KMS-11 (cell line): ENCODE measurements around the gene OTUD7B.

Experiments used
- H2AFZ ChIP-seq: fragments of 200-600 bp; sonication (generic); 2 replicates; pipeline ENCODE4 v1.6.1; 2016; ENCODE audit warnings: antibody characterized with exemption, mixed run types, low read depth
- H3K27ac ChIP-seq: fragments of 200-600 bp; sonication (generic); 2 replicates; pipeline ENCODE4 v1.6.1; 2016; ENCODE audit warnings: mild to moderate bottlenecking, mixed run types
- H3K27me3 ChIP-seq: fragments of 200-600 bp; sonication (generic); 2 replicates; pipeline ENCODE4 v1.6.1; 2017; ENCODE audit warnings: mild to moderate bottlenecking, low read depth, mixed run types, moderate library complexity; ENCODE audit not compliant: insufficient read depth
- H3K36me3 ChIP-seq: fragments of 200-600 bp; sonication (generic); 2 replicates; pipeline ENCODE4 v1.6.1; 2017; ENCODE audit warnings: mild to moderate bottlenecking, mixed run types; ENCODE audit not compliant: insufficient read depth
- H3K4me1 ChIP-seq: fragments of 200-600 bp; sonication (generic); 2 replicates; pipeline ENCODE4 v1.6.1; 2016; ENCODE audit warnings: mild to moderate bottlenecking, low read depth, mixed run types; ENCODE audit not compliant: poor library complexity, severe bottlenecking
- H3K4me2 ChIP-seq: fragments of 200-600 bp; sonication (generic); 2 replicates; pipeline ENCODE4 v1.7.0; 2016; ENCODE audit warnings: mild to moderate bottlenecking, mixed run types
- H3K4me3 ChIP-seq: fragments of 200-600 bp; sonication (generic); IDR thresholded peaks from 2 replicates; pipeline ENCODE4 v1.6.1; 2017; ENCODE audit warnings: low read depth, low read length, mixed read lengths; ENCODE audit not compliant: insufficient read depth
- H3K79me2 ChIP-seq: fragments of 200-600 bp; sonication (generic); 2 replicates; pipeline ENCODE4 v1.6.1; 2016; ENCODE audit warnings: low read depth, mixed run types; ENCODE audit not compliant: insufficient read depth
- H3K9ac ChIP-seq: fragments of 200-600 bp; sonication (generic); 2 replicates; pipeline ENCODE4 v1.6.1; 2016; ENCODE audit warnings: mild to moderate bottlenecking, mixed run types
- H4K20me1 ChIP-seq: fragments of 200-600 bp; sonication (generic); 2 replicates; pipeline ENCODE4 v1.6.1; 2016; ENCODE audit warnings: mild to moderate bottlenecking, mixed run types; ENCODE audit not compliant: insufficient read depth
- TF ChIP-seq, protein P1 (sequence below): fragments of 200-600 bp; sonication (generic); conservative IDR thresholded peaks from 2 replicates; pipeline ENCODE4 v1.6.1; 2017; ENCODE audit warnings: low read depth, mild to moderate bottlenecking, antibody characterized with exemption, low read length, moderate library complexity, mixed read lengths

The OTUD7B gene

DNA sequence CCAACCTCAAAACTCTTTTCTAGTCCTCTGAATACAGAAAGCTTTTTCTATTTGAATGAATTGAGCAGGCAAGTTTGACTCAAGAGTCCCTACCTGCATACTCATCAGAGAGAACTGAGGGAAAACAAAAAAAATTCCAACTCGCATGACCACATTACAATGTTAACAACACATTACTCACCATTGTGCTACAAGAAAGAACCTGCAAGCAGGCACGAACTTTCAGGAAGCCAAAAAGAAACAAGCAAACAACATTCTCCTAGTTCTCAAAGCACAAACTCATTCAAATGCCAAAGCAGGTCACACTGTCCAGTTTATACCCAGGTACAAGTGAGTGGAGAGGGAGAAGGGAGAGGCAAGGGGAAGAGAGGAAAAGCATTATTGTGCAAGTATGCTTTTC, 14.6 kb downstream of the OTUD7B start:
- H3K79me2 ChIP-seq, result peaks cover 17% of the 10 kb centered on the region; the same call in 1 of the 2 replicates
- H3K9ac ChIP-seq, result no peak overlapping the region
- no peak overlapping the region for H3K27ac ChIP-seq
- no peaks in the 10 kb centered on the region for H3K36me3 ChIP-seq
- H2AFZ ChIP-seq, result no peak overlapping the region
- peaks cover 48% of the 10 kb centered on the region for H3K4me1 ChIP-seq
- TF ChIP-seq, protein P1, sequence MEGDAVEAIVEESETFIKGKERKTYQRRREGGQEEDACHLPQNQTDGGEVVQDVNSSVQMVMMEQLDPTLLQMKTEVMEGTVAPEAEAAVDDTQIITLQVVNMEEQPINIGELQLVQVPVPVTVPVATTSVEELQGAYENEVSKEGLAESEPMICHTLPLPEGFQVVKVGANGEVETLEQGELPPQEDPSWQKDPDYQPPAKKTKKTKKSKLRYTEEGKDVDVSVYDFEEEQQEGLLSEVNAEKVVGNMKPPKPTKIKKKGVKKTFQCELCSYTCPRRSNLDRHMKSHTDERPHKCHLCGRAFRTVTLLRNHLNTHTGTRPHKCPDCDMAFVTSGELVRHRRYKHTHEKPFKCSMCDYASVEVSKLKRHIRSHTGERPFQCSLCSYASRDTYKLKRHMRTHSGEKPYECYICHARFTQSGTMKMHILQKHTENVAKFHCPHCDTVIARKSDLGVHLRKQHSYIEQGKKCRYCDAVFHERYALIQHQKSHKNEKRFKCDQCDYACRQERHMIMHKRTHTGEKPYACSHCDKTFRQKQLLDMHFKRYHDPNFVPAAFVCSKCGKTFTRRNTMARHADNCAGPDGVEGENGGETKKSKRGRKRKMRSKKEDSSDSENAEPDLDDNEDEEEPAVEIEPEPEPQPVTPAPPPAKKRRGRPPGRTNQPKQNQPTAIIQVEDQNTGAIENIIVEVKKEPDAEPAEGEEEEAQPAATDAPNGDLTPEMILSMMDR, result no peak
- no peak overlapping the region for H3K4me2 ChIP-seq
- no peaks in the 10 kb centered on the region for H4K20me1 ChIP-seq
- H3K4me3 ChIP-seq, result no peak overlapping the region
- H3K27me3 ChIP-seq, result no peaks in the 10 kb centered on the region

DNA sequence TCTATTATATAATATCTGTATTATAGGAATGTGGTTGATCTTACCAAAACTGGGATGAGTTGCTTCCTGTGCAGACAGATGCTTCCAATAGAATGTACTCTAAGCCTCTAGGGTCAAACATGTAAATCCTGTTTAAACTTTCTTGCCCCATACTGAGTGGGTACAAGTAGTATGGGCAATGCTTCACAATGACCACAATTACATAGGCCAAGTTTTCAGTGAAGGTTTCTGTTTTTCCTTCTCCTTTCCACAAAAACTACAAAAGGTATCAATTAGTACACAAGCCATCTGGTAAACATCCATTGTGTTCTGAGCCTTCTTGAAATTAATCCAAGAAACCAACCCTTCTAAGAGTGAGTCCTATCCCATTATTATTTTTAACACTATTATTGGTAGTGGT, 16.8 kb downstream of the OTUD7B start:
- Histone ChIP-seq H3K79me2 (peaks cover 23% of the 10 kb centered on the region; the same call in 1 of the 2 replicates), H3K9ac (no peak overlapping the region), H3K27me3 (no peaks in the 10 kb centered on the region), H3K36me3 (no peaks in the 10 kb centered on the region), H3K4me3 (no peak overlapping the region), H4K20me1 (no peaks in the 10 kb centered on the region), H2AFZ (no peak overlapping the region), H3K4me2 (no peak overlapping the region), H3K27ac (no peak overlapping the region), H3K4me1 (peaks cover 37% of the 10 kb centered on the region)
- TF ChIP-seq, protein P1, result no peak

DNA sequence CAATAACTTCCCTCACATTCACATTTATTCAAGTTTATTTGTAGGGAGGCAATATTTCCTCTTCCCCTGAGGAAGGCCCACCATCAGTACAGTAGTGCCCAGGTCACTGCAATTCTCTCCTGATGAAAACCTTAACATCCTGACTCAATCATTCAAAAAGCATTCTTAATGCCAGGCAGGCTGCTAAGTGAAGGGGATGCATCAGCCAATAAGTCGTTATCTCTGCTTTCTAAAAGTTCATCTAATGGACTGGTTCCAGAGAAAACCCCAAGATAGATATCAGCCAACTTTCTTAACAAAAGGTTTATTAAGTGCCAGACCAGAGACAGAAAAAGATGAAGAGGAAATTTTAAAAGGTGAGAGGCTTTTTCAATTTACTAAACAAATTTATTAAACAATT, 17.3 kb downstream of the OTUD7B start:
- Histone ChIP-seq H3K27me3 (no peaks in the 10 kb centered on the region), H3K9ac (no peak overlapping the region), H3K4me2 (no peak overlapping the region), H3K36me3 (no peaks in the 10 kb centered on the region), H4K20me1 (no peaks in the 10 kb centered on the region), H2AFZ (no peak overlapping the region), H3K4me1 (peaks cover 31% of the 10 kb centered on the region), H3K4me3 (no peak overlapping the region), H3K79me2 (peaks cover 23% of the 10 kb centered on the region; the same call in 1 of the 2 replicates), H3K27ac (no peak overlapping the region)
- TF ChIP-seq, protein P1, result no peak

DNA sequence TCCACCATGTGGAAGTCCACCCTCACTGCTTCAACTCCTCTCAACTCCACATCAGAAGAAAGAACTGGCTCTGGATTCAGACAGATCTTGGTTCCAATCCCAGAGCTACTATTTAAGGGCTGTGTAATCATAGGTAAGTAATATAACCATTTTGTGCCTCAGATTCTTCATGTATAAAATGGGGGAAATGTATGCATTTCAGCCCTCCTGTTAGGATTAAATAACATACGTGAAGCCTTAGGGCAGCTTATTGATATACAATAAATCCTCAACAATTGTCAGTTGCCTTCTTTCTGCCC, 23.3 kb downstream of the OTUD7B start:
- 0 out of 2 replicates have a peak, but pooled peaks cover 12% of the 10 kb centered on the region for H3K79me2 ChIP-seq
- TF ChIP-seq, protein P1, result no peak
- H4K20me1 ChIP-seq, result no peaks in the 10 kb centered on the region; the same call in 1 of the 2 replicates
- no peaks in the 10 kb centered on the region for H3K36me3 ChIP-seq
- H3K4me1 ChIP-seq, result no peaks in the 10 kb centered on the region
- H3K9ac ChIP-seq, result no peak overlapping the region
- H3K4me3 ChIP-seq, result no peak overlapping the region
- no peak overlapping the region for H3K27ac ChIP-seq
- H2AFZ ChIP-seq, result no peak overlapping the region
- no peak overlapping the region for H3K4me2 ChIP-seq
- H3K27me3 ChIP-seq, result no peaks in the 10 kb centered on the region
